PC-9 (cell line): ENCODE measurements around the gene PAFAH1B1.

ENCODE experiments used
- EZH2 ChIP-seq: fragments of 200-600 bp; sonication (generic); IDR thresholded peaks from 2 replicates; pipeline ENCODE4 v1.8.0; 2017; ENCODE audit warnings: antibody characterized with exemption, low read depth
- TF ChIP-seq, protein P1 (sequence below): fragments of 200-600 bp; sonication (generic); conservative IDR thresholded peaks from 2 replicates; pipeline ENCODE4 v1.6.1; 2017; ENCODE audit warnings: mixed run types, antibody characterized with exemption, mild to moderate bottlenecking, moderate library complexity

DNA sequence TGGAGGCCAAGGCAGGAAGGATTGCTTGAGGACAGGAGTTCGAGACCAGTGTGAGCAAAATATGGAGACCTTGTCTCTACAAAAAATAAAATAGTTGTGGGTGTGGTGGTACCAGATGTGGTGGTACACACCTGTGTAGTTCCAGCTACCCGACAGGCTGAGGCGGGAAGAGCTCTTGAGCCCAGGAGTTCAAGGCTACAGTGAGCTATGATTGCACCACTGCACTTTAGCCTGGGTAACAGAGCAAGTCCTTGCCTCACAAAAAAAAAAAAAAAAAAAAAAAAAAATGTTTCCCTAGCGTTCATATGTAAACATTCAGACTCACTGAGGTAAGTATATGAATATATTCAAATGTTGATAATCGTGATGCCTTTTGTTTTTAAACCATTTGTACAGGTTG is 78.6 kb downstream of the PAFAH1B1 start:
- TF ChIP-seq, protein P1, sequence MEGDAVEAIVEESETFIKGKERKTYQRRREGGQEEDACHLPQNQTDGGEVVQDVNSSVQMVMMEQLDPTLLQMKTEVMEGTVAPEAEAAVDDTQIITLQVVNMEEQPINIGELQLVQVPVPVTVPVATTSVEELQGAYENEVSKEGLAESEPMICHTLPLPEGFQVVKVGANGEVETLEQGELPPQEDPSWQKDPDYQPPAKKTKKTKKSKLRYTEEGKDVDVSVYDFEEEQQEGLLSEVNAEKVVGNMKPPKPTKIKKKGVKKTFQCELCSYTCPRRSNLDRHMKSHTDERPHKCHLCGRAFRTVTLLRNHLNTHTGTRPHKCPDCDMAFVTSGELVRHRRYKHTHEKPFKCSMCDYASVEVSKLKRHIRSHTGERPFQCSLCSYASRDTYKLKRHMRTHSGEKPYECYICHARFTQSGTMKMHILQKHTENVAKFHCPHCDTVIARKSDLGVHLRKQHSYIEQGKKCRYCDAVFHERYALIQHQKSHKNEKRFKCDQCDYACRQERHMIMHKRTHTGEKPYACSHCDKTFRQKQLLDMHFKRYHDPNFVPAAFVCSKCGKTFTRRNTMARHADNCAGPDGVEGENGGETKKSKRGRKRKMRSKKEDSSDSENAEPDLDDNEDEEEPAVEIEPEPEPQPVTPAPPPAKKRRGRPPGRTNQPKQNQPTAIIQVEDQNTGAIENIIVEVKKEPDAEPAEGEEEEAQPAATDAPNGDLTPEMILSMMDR, result no peak
- TF ChIP-seq EZH2, result no peak
